ENCODE data around the gene WNT7B. TPM values are rescaled to one million over a fixed set of nuclear protein-coding genes. Genes with fewer than 3 reads are reported as not detected.

WNT7B gene
- total RNA-seq, 4 donors from 2014 or later: not detected

DNA sequence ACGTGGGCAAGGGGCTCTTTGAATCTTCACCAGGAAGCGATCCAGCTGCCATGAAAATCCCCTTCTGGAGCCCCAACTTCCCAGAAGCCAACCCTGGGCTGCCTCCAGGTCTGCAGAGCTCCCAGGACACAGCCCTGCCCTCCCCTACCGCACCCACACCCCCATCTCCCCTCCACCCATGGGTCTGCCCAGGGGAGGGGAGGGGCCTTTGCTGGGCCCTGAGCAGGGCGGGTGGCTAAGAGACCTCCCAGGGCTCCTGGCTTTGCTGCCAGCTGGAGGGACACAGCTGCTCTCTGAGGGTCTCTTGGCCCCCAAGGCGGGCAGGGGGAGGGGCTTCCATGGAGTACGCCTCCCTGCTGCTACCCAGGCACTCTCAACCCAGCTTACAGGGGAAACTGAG lies 64.1 kb downstream of the WNT7B start:
- 59% methylated on average over 5 of the region's 6 CpGs; no CpG with 5 or more reads in 1 of the 2 donors for WGBS, 2 donors (ENCODE audit: low coverage in 1 of 2)
- Histone ChIP-seq H3K4me3 (no peak overlapping the region), H3K4me1 (no peaks in the 10 kb centered on the region), H3K9me3 (no peaks in the 10 kb centered on the region), H3K27ac (no peak overlapping the region), H3K36me3 (no peaks in the 10 kb centered on the region), H3K27me3 (peaks cover 2% of the 10 kb centered on the region)
- no peak for DNase-seq
- intact Hi-C loops (cut with DNase I; ENCODE audit: low total_unique reads) (no loop called here), in situ Hi-C loops (cut with MboI; ENCODE audit: low pct_ligation_motif_present in 1 of 4, low pct_unique_long_range_greater_than_20kb in 1 of 4, low sequenced_read_pairs in 3 of 4) (no loop called here)
- TF ChIP-seq, protein P1, sequence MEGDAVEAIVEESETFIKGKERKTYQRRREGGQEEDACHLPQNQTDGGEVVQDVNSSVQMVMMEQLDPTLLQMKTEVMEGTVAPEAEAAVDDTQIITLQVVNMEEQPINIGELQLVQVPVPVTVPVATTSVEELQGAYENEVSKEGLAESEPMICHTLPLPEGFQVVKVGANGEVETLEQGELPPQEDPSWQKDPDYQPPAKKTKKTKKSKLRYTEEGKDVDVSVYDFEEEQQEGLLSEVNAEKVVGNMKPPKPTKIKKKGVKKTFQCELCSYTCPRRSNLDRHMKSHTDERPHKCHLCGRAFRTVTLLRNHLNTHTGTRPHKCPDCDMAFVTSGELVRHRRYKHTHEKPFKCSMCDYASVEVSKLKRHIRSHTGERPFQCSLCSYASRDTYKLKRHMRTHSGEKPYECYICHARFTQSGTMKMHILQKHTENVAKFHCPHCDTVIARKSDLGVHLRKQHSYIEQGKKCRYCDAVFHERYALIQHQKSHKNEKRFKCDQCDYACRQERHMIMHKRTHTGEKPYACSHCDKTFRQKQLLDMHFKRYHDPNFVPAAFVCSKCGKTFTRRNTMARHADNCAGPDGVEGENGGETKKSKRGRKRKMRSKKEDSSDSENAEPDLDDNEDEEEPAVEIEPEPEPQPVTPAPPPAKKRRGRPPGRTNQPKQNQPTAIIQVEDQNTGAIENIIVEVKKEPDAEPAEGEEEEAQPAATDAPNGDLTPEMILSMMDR (IDR thresholded peaks at IDR 0.05): no peak
- TF ChIP-seq POLR2A (IDR thresholded peaks at IDR 0.05) (no peak), POLR2AphosphoS5 (IDR thresholded peaks at IDR 0.05) (no peak), EP300 (IDR thresholded peaks at IDR 0.05; ENCODE audit: low read depth) (no peak)

DNA sequence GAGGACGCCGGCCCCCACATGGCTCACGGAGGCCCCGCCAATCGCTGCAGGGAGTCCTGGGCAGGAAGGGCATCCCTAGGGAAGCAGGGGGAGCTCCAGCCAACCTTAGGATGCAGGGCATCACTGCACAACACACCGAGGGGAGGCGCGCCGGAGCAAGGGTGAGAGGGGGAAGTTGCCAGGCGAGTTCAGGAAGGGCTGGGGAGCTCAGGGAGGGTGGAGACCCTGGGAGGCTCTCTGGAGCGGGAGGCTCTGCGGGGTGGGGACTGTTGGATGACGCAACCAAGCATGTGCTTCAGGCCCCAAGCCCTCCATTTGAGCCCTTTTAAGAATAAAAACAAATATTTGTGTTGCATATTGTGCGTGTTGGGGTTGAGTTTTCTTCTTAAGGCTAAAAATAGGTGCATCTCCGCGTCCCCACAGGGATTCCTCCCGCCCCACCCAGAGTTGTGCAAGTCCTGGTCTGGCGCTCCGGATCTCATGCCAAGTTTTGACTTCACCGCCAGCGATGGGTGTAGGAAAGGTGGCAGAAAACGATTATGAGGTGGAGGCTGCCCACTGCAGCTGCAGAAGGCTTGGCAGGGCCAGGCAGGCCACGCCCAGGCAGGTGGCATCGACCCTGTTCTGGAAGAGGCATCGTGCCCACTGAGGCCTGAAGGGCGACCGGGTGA lies 65.2 kb downstream of the WNT7B start:
- H3K4me3 ChIP-seq: no peak overlapping the region
- H3K36me3 ChIP-seq: no peaks in the 10 kb centered on the region
- in situ Hi-C loops (cut with MboI; ENCODE audit: low pct_ligation_motif_present in 1 of 4, low pct_unique_long_range_greater_than_20kb in 1 of 4, low sequenced_read_pairs in 3 of 4): no loop called here
- H3K27ac ChIP-seq: no peak overlapping the region
- WGBS, 2 donors (ENCODE audit: low coverage in 1 of 2): 51% methylated on average over 27 of the region's 27 CpGs; no CpG with 5 or more reads in 1 of the 2 donors
- H3K27me3 ChIP-seq: peaks cover 2% of the 10 kb centered on the region
- TF ChIP-seq EP300 (IDR thresholded peaks at IDR 0.05; ENCODE audit: low read depth): no peak
- no peak for TF ChIP-seq POLR2A (IDR thresholded peaks at IDR 0.05)
- no peak for TF ChIP-seq POLR2AphosphoS5 (IDR thresholded peaks at IDR 0.05)
- TF ChIP-seq, protein P1 (IDR thresholded peaks at IDR 0.05): no peak
- intact Hi-C loops (cut with DNase I; ENCODE audit: low total_unique reads): no loop called here
- H3K9me3 ChIP-seq: no peaks in the 10 kb centered on the region
- DNase-seq: no peak
- H3K4me1 ChIP-seq: no peaks in the 10 kb centered on the region

DNA sequence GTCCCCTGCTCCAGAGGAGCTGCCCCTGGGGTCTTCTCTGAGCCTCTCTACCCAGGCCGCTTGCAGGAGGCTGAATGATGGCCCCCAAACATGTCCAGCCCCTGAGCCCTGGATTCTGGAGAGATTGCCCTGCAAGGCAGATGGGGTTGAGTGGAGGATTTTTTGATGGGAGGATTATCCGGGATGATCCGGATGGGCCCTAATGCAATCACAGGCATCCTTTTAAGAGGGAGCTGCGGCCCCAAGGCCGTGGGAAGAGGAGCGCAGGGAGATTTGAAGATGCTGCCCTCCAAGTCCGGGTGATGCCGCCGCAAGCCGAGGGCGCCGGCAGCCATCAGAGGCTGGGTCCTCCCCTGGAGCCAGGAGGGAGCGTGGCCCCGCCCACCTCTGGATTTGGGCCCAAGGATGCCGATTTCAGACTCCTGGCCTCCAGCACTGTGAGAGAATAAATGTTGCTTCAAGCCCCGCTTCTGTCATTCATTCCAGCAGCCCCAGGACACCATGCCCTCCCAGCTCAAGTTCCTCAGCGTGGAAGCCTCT lies 66.0 kb downstream of the WNT7B start:
- 70% methylated on average over 16 of the region's 17 CpGs; no CpG with 5 or more reads in 1 of the 2 donors for WGBS, 2 donors (ENCODE audit: low coverage in 1 of 2)
- Histone ChIP-seq H3K9me3 (no peaks in the 10 kb centered on the region), H3K36me3 (no peaks in the 10 kb centered on the region), H3K4me3 (no peak overlapping the region), H3K4me1 (no peaks in the 10 kb centered on the region), H3K27ac (no peak overlapping the region), H3K27me3 (peaks cover 7% of the 10 kb centered on the region)
- no peak for DNase-seq
- in situ Hi-C loops (cut with MboI; ENCODE audit: low pct_ligation_motif_present in 1 of 4, low pct_unique_long_range_greater_than_20kb in 1 of 4, low sequenced_read_pairs in 3 of 4) (no loop called here), intact Hi-C loops (cut with DNase I; ENCODE audit: low total_unique reads) (no loop called here)
- TF ChIP-seq POLR2A (IDR thresholded peaks at IDR 0.05) (no peak), EP300 (IDR thresholded peaks at IDR 0.05; ENCODE audit: low read depth) (no peak), POLR2AphosphoS5 (IDR thresholded peaks at IDR 0.05) (no peak)
- TF ChIP-seq, protein P1 (IDR thresholded peaks at IDR 0.05): no peak

DNA sequence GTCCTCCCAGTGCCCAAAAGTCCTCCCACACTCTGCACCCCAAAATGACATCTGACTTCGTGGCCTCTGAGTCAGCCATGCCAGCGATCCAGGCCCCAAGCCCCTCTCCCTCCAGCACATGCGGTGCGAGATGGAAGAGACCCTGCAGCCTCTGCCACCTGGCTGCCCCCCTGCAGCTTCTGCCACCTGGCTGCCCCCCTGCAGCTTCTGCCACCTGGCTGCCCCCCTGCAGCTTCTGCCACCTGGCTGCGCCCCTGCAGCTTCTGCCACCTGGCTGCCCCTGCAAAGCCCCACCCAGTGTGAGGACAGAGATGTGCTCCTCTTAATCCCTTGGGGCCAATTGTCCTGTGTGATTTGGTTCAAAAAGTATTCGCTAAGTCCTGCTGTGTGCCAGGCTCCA lies 68.0 kb downstream of the WNT7B start:
- TF ChIP-seq POLR2A (IDR thresholded peaks at IDR 0.05) (no peak), POLR2AphosphoS5 (IDR thresholded peaks at IDR 0.05) (no peak), EP300 (IDR thresholded peaks at IDR 0.05; ENCODE audit: low read depth) (no peak)
- TF ChIP-seq, protein P1 (IDR thresholded peaks at IDR 0.05): no peak
- intact Hi-C loops (cut with DNase I; ENCODE audit: low total_unique reads) (no loop called here), in situ Hi-C loops (cut with MboI; ENCODE audit: low pct_ligation_motif_present in 1 of 4, low pct_unique_long_range_greater_than_20kb in 1 of 4, low sequenced_read_pairs in 3 of 4) (no loop called here)
- Histone ChIP-seq H3K27ac (no peak overlapping the region), H3K4me3 (no peak overlapping the region), H3K27me3 (peaks cover 22% of the 10 kb centered on the region), H3K9me3 (no peaks in the 10 kb centered on the region), H3K4me1 (peaks cover 0 to 2% (median under 1%) of the 10 kb centered on the region in 4 donors), H3K36me3 (no peaks in the 10 kb centered on the region)
- no peak for DNase-seq
- 84% methylated on average over 6 of the region's 6 CpGs; no CpG with 5 or more reads in 1 of the 2 donors for WGBS, 2 donors (ENCODE audit: low coverage in 1 of 2)

Data from transverse colon (tissue), 4 donors.